ENCODE data around the gene SIX1. TPM values are rescaled to one million over a fixed set of nuclear protein-coding genes. Genes with fewer than 3 reads are reported as not detected.

SIX1 gene
- total RNA-seq, 1 experiment from 2014 or later, result 7.4 TPM

GRCh38 chr14:60649875-60650372 lies 647 bp upstream of the SIX1 start:
- BruUV-seq (replicated peaks), result no TSS peak
- H3K27ac ChIP-seq (ENCODE audit: low read length), result peak overlapping the region; percentile 77
- POLR2A ChIA-PET, result no interaction called here

More at GRCh38 chr14:60649875-60650372, 647 bp upstream of the SIX1 start:
- intact Hi-C loops (cut with micrococcal nuclease; ENCODE audit: unreplicated experiment) (loop anchor here (5.0 to 10.0 kb wide), 3 partner anchors 72 to 375 kb away; partner anchors contain the start of genes SIX4, SLC38A6 and TRMT5), in situ Hi-C loops (cut with HindIII; ENCODE audit: low pct_unique_long_range_greater_than_20kb, low sequenced_read_pairs) (no loop called here)
- Histone ChIP-seq H3K36me3 (ENCODE audit: control insufficient read depth, insufficient read depth, low read length) (no peaks in the 10 kb centered on the region; the same call in 1 of the 2 replicates), H3K4me3 (ENCODE audit: low read depth in 2 of 2, low read length in 2 of 2) (peak overlapping the region; percentile 69 to 81), H3K9me3 (ENCODE audit: control insufficient read depth, insufficient read depth, low read depth, low read length) (no peaks in the 10 kb centered on the region), H3K4me1 (ENCODE audit: control insufficient read depth, insufficient read depth, low read length) (peaks cover 29% of the 10 kb centered on the region), H3K27me3 (ENCODE audit: control insufficient read depth, insufficient read depth, low read length) (no peaks in the 10 kb centered on the region)
- ATAC-seq (peak; percentile 35), DNase-seq (ENCODE audit: low read depth, low spot score) (no peak)
- TF ChIP-seq POLR2AphosphoS5 (IDR thresholded peaks at IDR 0.05; ENCODE audit: low read depth, low read length) (no peak), TCF7L2 (IDR thresholded peaks at IDR 0.05; ENCODE audit: low read depth, low read length) (no peak), CTCF (IDR thresholded peaks at IDR 0.05) (no peak), REST (IDR thresholded peaks at IDR 0.05; ENCODE audit: insufficient read depth in 1 of 2, low read depth in 2 of 2, low read length in 1 of 2) (no peak), SIN3A (IDR thresholded peaks at IDR 0.05; ENCODE audit: borderline replicate concordance, insufficient read depth, low read depth, low read length) (no peak)
- CTCF ChIA-PET, result no interaction called here
